WTC11 (cell line): Measurements from ENCODE around the gene ATG14.

Experiments used
- CBFB ChIP-seq: sonication (generic); formaldehyde crosslinking; IDR thresholded peaks from 2 replicates; pipeline ENCODE4 v1.8.1; 2022; ENCODE audit warnings: mild to moderate bottlenecking, low read depth, missing genetic modification reagents
- CTCF ChIP-seq: fragments of 200-600 bp; IDR thresholded peaks from 2 replicates; pipeline ENCODE4 v1.8.0; 2022; ENCODE audit warnings: antibody characterized with exemption
- MXD4 ChIP-seq: fragments of 250-450 bp; sonication (Bioruptor Pico); IDR thresholded peaks from 2 replicates; pipeline ENCODE4 v1.8.0; 2021; ENCODE audit warnings: mild to moderate bottlenecking, moderate library complexity, borderline replicate concordance
- ZSCAN18 ChIP-seq: fragments of 250-450 bp; sonication (Bioruptor Pico); IDR thresholded peaks from 2 replicates; pipeline ENCODE4 v2.1.2; 2022; ENCODE audit warnings: mild to moderate bottlenecking, moderate library complexity

GRCh38 chr14:55316564-55316963 lies 95.1 kb downstream of the ATG14 start:
- TF ChIP-seq ZSCAN18 (CRISPR knock-in tag), result no peak
- no peak for TF ChIP-seq CTCF
- TF ChIP-seq CBFB (CRISPR knock-in tag), result no peak
- no peak for TF ChIP-seq MXD4 (CRISPR knock-in tag)
